ENCODE results near the gene TNC.
A peak's percentile ranks its signal among the peaks of the same experiment; 100 is the strongest.

TNC gene

GRCh38 chr9:114987116-114987515, 130.8 kb downstream of the TNC start:
- Histone ChIP-seq H3K18ac (ENCODE audit: low read length) (no peak overlapping the region), H2BK5ac (ENCODE audit: low read depth, low read length, poor library complexity) (no peak overlapping the region), H3K23ac (ENCODE audit: low read length) (no peak overlapping the region), H3K4me3 (ENCODE audit: low read depth, low read length) (no peak overlapping the region), H3K4me2 (ENCODE audit: low read length) (no peak overlapping the region), H3K36me3 (ENCODE audit: control insufficient read depth in 1 of 2, insufficient read depth in 2 of 2, low read length in 2 of 2) (no peaks in the 10 kb centered on the region), H4K91ac (ENCODE audit: low read depth, low read length) (no peak overlapping the region), H3K9me3 (ENCODE audit: insufficient read depth, low read depth, low read length) (peaks cover 3% of the 10 kb centered on the region), H3K14ac (ENCODE audit: low read length) (no peak overlapping the region), H3K27ac (ENCODE audit: low read depth, low read length) (no peak overlapping the region), H2AK5ac (ENCODE audit: low read length) (no peak overlapping the region), H3K4me1 (ENCODE audit: control insufficient read depth in 1 of 2, insufficient read depth in 2 of 2, low read length in 2 of 2) (peaks cover 0 to 2% of the 10 kb centered on the region in 2 experiments), H3K27me3 (ENCODE audit: insufficient read depth, low read length) (no peaks in the 10 kb centered on the region), H2BK120ac (ENCODE audit: insufficient read depth, low read length, poor library complexity) (no peak overlapping the region), H3K4ac (ENCODE audit: low read depth, low read length) (no peak overlapping the region), H2BK12ac (ENCODE audit: low read length) (no peak overlapping the region), H2AFZ (ENCODE audit: insufficient read depth, low read length, poor library complexity) (no peak overlapping the region), H3K79me2 (ENCODE audit: control insufficient read depth, insufficient read depth, low read length, poor library complexity) (no peaks in the 10 kb centered on the region), H3K9ac (ENCODE audit: low read length) (no peak overlapping the region), H3K79me1 (ENCODE audit: low read length) (no peaks in the 10 kb centered on the region), H4K12ac (ENCODE audit: low read depth, low read length) (no peak overlapping the region), H4K8ac (ENCODE audit: low read depth, low read length) (no peak overlapping the region)
- no CpG with 5 or more reads among the region's 1 CpG for WGBS (ENCODE audit: extremely low coverage, insufficient coverage, insufficient read length)
- DNase-seq, result no peak

- no peak overlapping the region for H3K4me2 ChIP-seq (ENCODE audit: low read length)
- H3K9me3 ChIP-seq (ENCODE audit: insufficient read depth, low read depth, low read length), result peaks cover 3% of the 10 kb centered on the region
- H3K18ac ChIP-seq (ENCODE audit: low read length), result no peak overlapping the region
- H4K8ac ChIP-seq (ENCODE audit: low read depth, low read length), result no peak overlapping the region
- no peaks in the 10 kb centered on the region for H3K36me3 ChIP-seq (ENCODE audit: control insufficient read depth in 1 of 2, insufficient read depth in 2 of 2, low read length in 2 of 2)
- no peak overlapping the region for H3K23ac ChIP-seq (ENCODE audit: low read length)
- H4K12ac ChIP-seq (ENCODE audit: low read depth, low read length), result no peak overlapping the region
- H3K4me3 ChIP-seq (ENCODE audit: low read depth, low read length), result no peak overlapping the region
- DNase-seq, result no peak
- peaks cover 0 to 2% of the 10 kb centered on the region in 2 experiments for H3K4me1 ChIP-seq (ENCODE audit: control insufficient read depth in 1 of 2, insufficient read depth in 2 of 2, low read length in 2 of 2)
- no peak overlapping the region for H4K91ac ChIP-seq (ENCODE audit: low read depth, low read length)
- no peaks in the 10 kb centered on the region for H3K79me2 ChIP-seq (ENCODE audit: control insufficient read depth, insufficient read depth, low read length, poor library complexity)
- H3K27ac ChIP-seq (ENCODE audit: low read depth, low read length), result no peak overlapping the region
- H2AK5ac ChIP-seq (ENCODE audit: low read length), result no peak overlapping the region
- no CpG with 5 or more reads among the region's 2 CpGs for WGBS (ENCODE audit: extremely low coverage, insufficient coverage, insufficient read length)
- peak overlapping the region; percentile 40 for H2BK120ac ChIP-seq (ENCODE audit: insufficient read depth, low read length, poor library complexity)
- no peak overlapping the region for H2AFZ ChIP-seq (ENCODE audit: insufficient read depth, low read length, poor library complexity)
- no peaks in the 10 kb centered on the region for H3K27me3 ChIP-seq (ENCODE audit: insufficient read depth, low read length)
- no peak overlapping the region for H3K14ac ChIP-seq (ENCODE audit: low read length)
- H2BK12ac ChIP-seq (ENCODE audit: low read length), result no peak overlapping the region
- no peak overlapping the region for H2BK5ac ChIP-seq (ENCODE audit: low read depth, low read length, poor library complexity)
- H3K4ac ChIP-seq (ENCODE audit: low read depth, low read length), result no peak overlapping the region
- no peaks in the 10 kb centered on the region for H3K79me1 ChIP-seq (ENCODE audit: low read length)
- no peak overlapping the region for H3K9ac ChIP-seq (ENCODE audit: low read length)
These were observed 131.9 kb downstream of the TNC start for GRCh38 chr9:114985959-114986501.

- Histone ChIP-seq H3K4me1 (ENCODE audit: control insufficient read depth in 1 of 2, insufficient read depth in 2 of 2, low read length in 2 of 2) (peaks cover 4 to 6% of the 10 kb centered on the region in 2 experiments), H3K36me3 (ENCODE audit: control insufficient read depth in 1 of 2, insufficient read depth in 2 of 2, low read length in 2 of 2) (no peaks in the 10 kb centered on the region), H3K14ac (ENCODE audit: low read length) (no peak overlapping the region), H3K27ac (ENCODE audit: low read depth, low read length) (no peak overlapping the region), H2AK5ac (ENCODE audit: low read length) (no peak overlapping the region), H3K4me3 (ENCODE audit: low read depth, low read length) (no peak overlapping the region), H3K4me2 (ENCODE audit: low read length) (no peak overlapping the region), H4K91ac (ENCODE audit: low read depth, low read length) (no peak overlapping the region), H2AFZ (ENCODE audit: insufficient read depth, low read length, poor library complexity) (no peak overlapping the region), H4K12ac (ENCODE audit: low read depth, low read length) (no peak overlapping the region), H3K79me1 (ENCODE audit: low read length) (peaks cover 8% of the 10 kb centered on the region), H3K4ac (ENCODE audit: low read depth, low read length) (no peak overlapping the region), H2BK5ac (ENCODE audit: low read depth, low read length, poor library complexity) (no peak overlapping the region), H4K8ac (ENCODE audit: low read depth, low read length) (no peak overlapping the region), H3K79me2 (ENCODE audit: control insufficient read depth, insufficient read depth, low read length, poor library complexity) (peaks cover 3% of the 10 kb centered on the region), H3K23ac (ENCODE audit: low read length) (no peak overlapping the region), H3K9ac (ENCODE audit: low read length) (no peak overlapping the region), H2BK120ac (ENCODE audit: insufficient read depth, low read length, poor library complexity) (no peak overlapping the region), H3K18ac (ENCODE audit: low read length) (no peak overlapping the region), H3K9me3 (ENCODE audit: insufficient read depth, low read depth, low read length) (no peaks in the 10 kb centered on the region), H2BK12ac (ENCODE audit: low read length) (no peak overlapping the region), H3K27me3 (ENCODE audit: insufficient read depth, low read length) (no peaks in the 10 kb centered on the region)
- no peak for DNase-seq
- whole genome bisulfite sequencing (ENCODE audit: extremely low coverage, insufficient coverage, insufficient read length), result no CpG with 5 or more reads among the region's 4 CpGs
These were observed 136.9 kb downstream of the TNC start for GRCh38 chr9:114981063-114981462.

DNA sequence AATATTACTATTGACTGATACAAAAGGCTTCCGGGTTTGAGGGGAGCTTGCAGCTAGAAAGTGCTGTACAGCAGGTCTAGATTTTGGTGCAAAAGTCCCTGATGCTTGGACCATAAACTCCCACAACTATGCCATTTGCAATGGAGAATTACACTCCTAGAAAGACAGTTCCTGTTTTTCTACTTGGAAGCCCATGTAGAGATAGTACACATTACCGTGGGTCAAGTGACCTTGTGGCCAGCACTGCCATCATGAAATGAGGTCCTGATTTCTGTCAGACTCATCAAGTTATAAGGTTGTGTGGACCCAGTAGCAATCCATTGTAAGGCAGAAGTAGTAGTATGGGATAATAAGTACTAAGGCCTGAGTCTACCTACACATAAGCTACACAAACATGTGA, 144.7 kb downstream of the TNC start:
- Histone ChIP-seq H2AK5ac (ENCODE audit: low read length) (no peak overlapping the region), H3K18ac (ENCODE audit: low read length) (no peak overlapping the region), H3K9me3 (ENCODE audit: insufficient read depth, low read depth, low read length) (no peaks in the 10 kb centered on the region), H2BK12ac (ENCODE audit: low read length) (peak overlapping the region; percentile 56), H3K36me3 (ENCODE audit: control insufficient read depth in 1 of 2, insufficient read depth in 2 of 2, low read length in 2 of 2) (no peaks in the 10 kb centered on the region), H3K23ac (ENCODE audit: low read length) (no peak overlapping the region), H2BK5ac (ENCODE audit: low read depth, low read length, poor library complexity) (no peak overlapping the region), H3K4me1 (ENCODE audit: control insufficient read depth in 1 of 2, insufficient read depth in 2 of 2, low read length in 2 of 2) (peaks cover 4 to 8% of the 10 kb centered on the region in 2 experiments), H2AFZ (ENCODE audit: insufficient read depth, low read length, poor library complexity) (no peak overlapping the region), H3K27me3 (ENCODE audit: insufficient read depth, low read length) (no peaks in the 10 kb centered on the region), H3K4ac (ENCODE audit: low read depth, low read length) (no peak overlapping the region), H4K12ac (ENCODE audit: low read depth, low read length) (no peak overlapping the region), H4K8ac (ENCODE audit: low read depth, low read length) (no peak overlapping the region), H2BK120ac (ENCODE audit: insufficient read depth, low read length, poor library complexity) (no peak overlapping the region), H3K4me3 (ENCODE audit: low read depth, low read length) (no peak overlapping the region), H3K9ac (ENCODE audit: low read length) (no peak overlapping the region), H3K4me2 (ENCODE audit: low read length) (no peak overlapping the region), H4K91ac (ENCODE audit: low read depth, low read length) (no peak overlapping the region), H3K27ac (ENCODE audit: low read depth, low read length) (no peak overlapping the region), H3K79me1 (ENCODE audit: low read length) (peaks cover 9% of the 10 kb centered on the region), H3K79me2 (ENCODE audit: control insufficient read depth, insufficient read depth, low read length, poor library complexity) (peaks cover 3% of the 10 kb centered on the region), H3K14ac (ENCODE audit: low read length) (no peak overlapping the region)
- DNase-seq, result no peak
- no CpG with 5 or more reads among the region's 2 CpGs for WGBS (ENCODE audit: extremely low coverage, insufficient coverage, insufficient read length)

All from trophoblast cell (in vitro differentiated cells and primary cell).